HL-60 (cell line): Measurements from ENCODE around the gene SIVA1.
"Not testable (repeated sequence)": the region's sequence is repeated elsewhere in the genome, so short reads cannot be mapped to it uniquely, and the experiment has no call there.

Experiments used
- DNase-seq, 2 experiments: peaks; one replicate each; pipeline ENCODE4 v3.0.0-alpha.2; 2010 to 2020; ENCODE audit warnings: low read depth in 1 of 2, low spot score in 1 of 2
- H3K27ac ChIP-seq: fragments of 250-450 bp; sonication (Bioruptor Pico); replicated peaks from 2 replicates; pipeline ENCODE4 v1.5.1; 2020; ENCODE audit warnings: mild to moderate bottlenecking, moderate library complexity
- H3K27me3 ChIP-seq: fragments of 250-450 bp; sonication (Bioruptor Pico); 2 replicates; pipeline ENCODE4 v1.5.1; 2021; ENCODE audit warnings: mild to moderate bottlenecking, moderate library complexity; ENCODE audit not compliant: insufficient read depth, poor library complexity, severe bottlenecking
- H3K4me3 ChIP-seq: replicated peaks from 2 replicates; pipeline ENCODE4 v1.5.1; 2011; ENCODE audit warnings: mild to moderate bottlenecking, control low read depth, low read length; ENCODE audit not compliant: insufficient read depth
- CTCF ChIP-seq: IDR thresholded peaks from one replicate; pipeline ENCODE4 v1.5.1; 2011; ENCODE audit warnings: low read length, control low read depth, inconsistent platforms; ENCODE audit not compliant: insufficient read depth
- GABPA ChIP-seq: IDR thresholded peaks from 2 replicates; pipeline ENCODE4 v1.6.1; 2012; ENCODE audit warnings: low read depth
- POLR2AphosphoS5 ChIP-seq: IDR thresholded peaks from 2 replicates; pipeline ENCODE4 v1.6.1; 2012; ENCODE audit warnings: low read depth
- REST ChIP-seq: IDR thresholded peaks from 2 replicates; pipeline ENCODE4 v1.6.1; 2012; ENCODE audit warnings: low read depth; ENCODE audit not compliant: insufficient replicate concordance
- SPI1 ChIP-seq: IDR thresholded peaks from 2 replicates; pipeline ENCODE4 v1.6.1; 2012; ENCODE audit warnings: low read depth, mild to moderate bottlenecking, borderline replicate concordance

The SIVA1 gene

GRCh38 chr14:104728631-104729030 is 24.3 kb upstream of the SIVA1 start:
- Histone ChIP-seq H3K4me3 (no peak overlapping the region), H3K27me3 (peaks cover 29% of the 10 kb centered on the region), H3K27ac (no peak overlapping the region)
- DNase-seq: no peak
- TF ChIP-seq REST (no peak), POLR2AphosphoS5 (no peak), CTCF (no peak), GABPA (no peak), SPI1 (no peak)

- DNase-seq, H3K27ac ChIP-seq, H3K4me3 ChIP-seq: not testable (repeated sequence)
- peaks cover 29% of the 10 kb centered on the region for H3K27me3 ChIP-seq
Observed at GRCh38 chr14:104729176-104729834, 23.6 kb upstream of the SIVA1 start.

GRCh38 chr14:104729835-104730181 is 23.1 kb upstream of the SIVA1 start:
- Histone ChIP-seq H3K27ac (no peak overlapping the region), H3K4me3 (no peak overlapping the region), H3K27me3 (peaks cover 26% of the 10 kb centered on the region)
- no peak for DNase-seq
- TF ChIP-seq SPI1: no peak
- TF ChIP-seq POLR2AphosphoS5: no peak
- TF ChIP-seq REST: no peak

- DNase-seq: no peak
- Histone ChIP-seq H3K27me3 (peaks cover 22% of the 10 kb centered on the region), H3K4me3 (no peak overlapping the region), H3K27ac (no peak overlapping the region)
- no peak for TF ChIP-seq GABPA
- no peak for TF ChIP-seq SPI1
- TF ChIP-seq CTCF: no peak
- TF ChIP-seq REST: no peak
Observed at GRCh38 chr14:104730487-104730886, 22.5 kb upstream of the SIVA1 start.
